SJSA1 (cell line): ENCODE data around the gene HSPBP1. TPM values are rescaled to one million over a fixed set of nuclear protein-coding genes. Genes with fewer than 3 reads are reported as not detected.

Source experiments
- DNase-seq, 2 experiments: peaks; one replicate each; pipeline ENCODE4 v3.0.0-alpha.2; 2015 to 2020; ENCODE audit warnings: low spot score in 2 of 2, low read depth in 1 of 2
- H3K27ac ChIP-seq: fragments of 250-450 bp; sonication (Bioruptor Pico); 2 replicates; pipeline ENCODE4 v1.5.1; 2020; ENCODE audit warnings: mild to moderate bottlenecking, moderate library complexity
- H3K27me3 ChIP-seq: fragments of 250-450 bp; sonication (Bioruptor Pico); replicated peaks from 2 replicates; pipeline ENCODE4 v1.5.1; 2020; ENCODE audit warnings: mild to moderate bottlenecking, moderate library complexity
- H3K36me3 ChIP-seq: fragments of 250-450 bp; sonication (Bioruptor Pico); 2 replicates; pipeline ENCODE4 v1.5.1; 2020; ENCODE audit warnings: mild to moderate bottlenecking
- H3K4me1 ChIP-seq: fragments of 250-450 bp; sonication (Bioruptor Pico); replicated peaks from 2 replicates; pipeline ENCODE4 v1.6.1; 2021; ENCODE audit warnings: mild to moderate bottlenecking
- H3K4me3 ChIP-seq: fragments of 250-450 bp; sonication (Bioruptor Pico); 2 replicates; pipeline ENCODE4 v1.5.1; 2020; ENCODE audit warnings: mild to moderate bottlenecking
- H3K9me3 ChIP-seq: fragments of 250-450 bp; sonication (Bioruptor Pico); replicated peaks from 2 replicates; pipeline ENCODE4 v1.5.1; 2020; ENCODE audit warnings: mild to moderate bottlenecking
- total RNA-seq: library from RNA; depleted of rRNA; stranded (reverse); fragments of >200 nt; shearing (Covaris generic); gene quantifications from 2 replicates; pipeline ENCODE4 v1.2.3, GENCODE V29; 2014

HSPBP1 gene
- total RNA-seq, 1 experiment from 2014 or later, result 51.4 TPM

DNA sequence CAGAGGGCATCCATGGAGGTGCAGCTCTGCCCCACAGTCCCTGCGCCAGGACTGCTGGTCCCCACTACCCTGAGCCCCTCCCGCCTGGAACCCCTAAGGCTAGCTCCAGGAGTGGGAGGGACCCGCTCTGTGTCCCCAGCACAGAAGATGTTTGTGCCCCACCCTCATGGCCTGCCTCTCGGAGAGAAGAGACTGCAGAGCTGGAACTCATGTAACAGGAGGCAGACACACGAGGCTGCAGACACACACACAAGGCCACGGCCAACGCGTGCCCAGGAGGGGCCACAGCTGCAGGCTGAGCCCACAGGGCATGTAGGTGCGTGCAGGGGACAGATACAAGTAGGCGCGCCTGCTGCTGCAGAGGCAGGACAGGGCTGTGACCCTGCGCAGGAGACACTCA, 40.9 kb downstream of the HSPBP1 start:
- DNase-seq, result peak in 1 of 2 experiments; percentile 32
- Histone ChIP-seq H3K4me3 (no peak overlapping the region), H3K36me3 (peaks cover 78% of the 10 kb centered on the region), H3K27me3 (no peaks in the 10 kb centered on the region), H3K27ac (no peak overlapping the region), H3K4me1 (no peaks in the 10 kb centered on the region), H3K9me3 (no peaks in the 10 kb centered on the region)

DNA sequence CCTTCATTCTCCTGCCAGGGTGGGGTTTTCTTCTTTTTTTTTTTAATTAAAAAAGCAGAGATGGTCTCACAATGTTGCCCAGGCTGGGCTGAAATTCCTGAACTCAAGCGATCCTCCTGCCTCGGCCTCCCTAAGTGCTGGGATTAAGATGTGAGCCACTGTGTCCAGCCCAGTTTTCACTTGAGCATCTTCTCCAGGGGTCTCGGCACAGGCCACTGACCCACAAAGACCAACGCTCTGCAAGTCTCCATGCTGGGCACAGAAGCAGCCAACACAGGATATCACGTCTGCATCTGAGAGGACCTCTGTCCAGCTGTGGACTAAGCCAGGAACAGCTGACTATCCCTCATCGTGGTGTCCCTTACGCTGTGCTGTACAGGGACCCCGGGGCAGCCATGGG, 41.9 kb downstream of the HSPBP1 start:
- H3K27ac ChIP-seq, result no peak overlapping the region
- H3K4me3 ChIP-seq, result no peak overlapping the region
- no peaks in the 10 kb centered on the region for H3K4me1 ChIP-seq
- H3K27me3 ChIP-seq, result no peaks in the 10 kb centered on the region
- no peak for DNase-seq
- H3K9me3 ChIP-seq, result no peaks in the 10 kb centered on the region
- peaks cover 76% of the 10 kb centered on the region for H3K36me3 ChIP-seq

DNA sequence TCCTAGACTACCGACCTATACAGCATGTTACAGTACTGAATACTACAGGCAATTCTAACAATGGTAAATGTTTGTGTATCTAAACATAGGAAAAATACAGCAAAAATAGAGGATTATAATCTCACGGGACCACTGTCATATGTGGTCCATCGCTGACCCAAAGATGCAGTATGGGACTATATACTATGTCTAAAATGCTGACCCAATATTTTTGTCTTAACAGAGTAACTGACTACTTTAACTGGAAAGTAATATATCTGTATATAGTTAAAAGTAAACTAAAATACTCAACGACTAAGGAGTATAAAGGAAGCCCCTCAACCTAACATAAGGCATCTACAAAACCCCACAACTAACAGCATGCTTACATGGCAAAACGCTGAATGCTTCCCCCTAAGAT, 46.9 kb downstream of the HSPBP1 start:
- Histone ChIP-seq H3K4me3 (no peak overlapping the region), H3K27me3 (no peaks in the 10 kb centered on the region), H3K27ac (no peak overlapping the region), H3K4me1 (no peaks in the 10 kb centered on the region), H3K36me3 (peaks cover 72% of the 10 kb centered on the region), H3K9me3 (no peaks in the 10 kb centered on the region)
- DNase-seq, result no peak

DNA sequence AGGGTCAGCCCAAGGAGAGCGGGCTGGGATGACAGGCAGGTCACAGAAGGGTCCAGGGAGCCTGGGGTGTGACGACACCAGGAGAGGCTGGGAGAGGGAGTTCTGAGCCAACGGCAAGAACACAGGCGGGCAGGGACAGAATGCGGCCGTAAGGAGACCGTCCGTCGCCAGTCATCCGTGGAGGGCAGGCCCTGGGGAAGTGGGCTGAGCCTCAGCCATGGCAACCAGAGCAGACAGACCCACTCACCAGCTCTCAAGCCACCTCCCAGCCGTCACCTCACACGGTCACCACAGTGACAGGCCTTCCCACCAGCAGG, 47.7 kb downstream of the HSPBP1 start:
- no peaks in the 10 kb centered on the region for H3K4me1 ChIP-seq
- no peak overlapping the region for H3K27ac ChIP-seq
- H3K27me3 ChIP-seq, result no peaks in the 10 kb centered on the region
- peaks cover 69% of the 10 kb centered on the region for H3K36me3 ChIP-seq
- DNase-seq, result no peak
- H3K4me3 ChIP-seq, result no peak overlapping the region
- H3K9me3 ChIP-seq, result no peaks in the 10 kb centered on the region

DNA sequence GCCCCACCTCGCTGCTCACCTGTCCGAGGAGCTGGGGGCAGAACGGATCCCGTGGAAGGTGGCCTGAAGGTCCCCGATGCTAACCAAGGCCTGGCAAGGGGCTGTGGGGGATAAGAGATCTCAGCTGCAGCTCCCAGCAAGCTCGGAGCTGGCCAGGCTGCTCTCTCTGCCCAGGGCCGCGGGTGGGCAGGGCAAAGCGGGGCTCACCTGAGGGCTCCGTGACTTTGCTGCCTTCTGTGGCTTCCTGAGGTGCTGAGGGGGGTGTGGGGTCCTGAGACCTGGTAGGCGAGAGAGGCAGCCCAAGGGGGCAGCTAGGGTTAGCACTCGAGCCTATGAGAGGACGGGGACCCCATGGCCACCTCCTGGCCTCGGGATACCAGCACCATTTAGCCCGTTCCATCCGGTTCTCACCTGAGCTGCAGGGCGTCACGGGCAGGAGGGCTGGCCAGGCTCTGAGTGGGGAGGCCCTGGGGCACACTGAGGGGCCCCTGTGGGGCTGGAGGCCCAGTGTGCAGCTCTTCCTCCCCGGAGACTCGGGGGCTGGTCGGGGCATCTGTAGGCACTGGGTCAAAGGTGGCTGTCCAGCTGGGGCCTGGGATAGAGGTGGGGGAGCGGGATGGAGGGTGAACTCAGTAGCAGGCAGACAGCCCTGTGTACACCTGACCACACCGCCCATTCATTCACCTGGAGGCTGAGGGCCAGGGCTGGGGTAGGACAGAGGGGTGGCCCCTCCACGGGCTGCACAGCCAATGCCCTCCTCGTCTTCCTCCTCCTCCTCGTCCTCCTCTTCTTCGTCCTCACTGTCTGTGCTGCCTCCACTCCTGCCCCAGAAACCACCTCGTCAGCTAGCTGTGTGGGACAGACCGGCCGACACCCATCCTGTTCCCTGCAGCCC, 48.3 kb downstream of the HSPBP1 start:
- Histone ChIP-seq H3K27me3 (no peaks in the 10 kb centered on the region), H3K9me3 (no peaks in the 10 kb centered on the region), H3K27ac (no peak overlapping the region), H3K4me3 (no peak overlapping the region), H3K36me3 (peaks cover 68% of the 10 kb centered on the region), H3K4me1 (no peaks in the 10 kb centered on the region)
- no peak for DNase-seq

DNA sequence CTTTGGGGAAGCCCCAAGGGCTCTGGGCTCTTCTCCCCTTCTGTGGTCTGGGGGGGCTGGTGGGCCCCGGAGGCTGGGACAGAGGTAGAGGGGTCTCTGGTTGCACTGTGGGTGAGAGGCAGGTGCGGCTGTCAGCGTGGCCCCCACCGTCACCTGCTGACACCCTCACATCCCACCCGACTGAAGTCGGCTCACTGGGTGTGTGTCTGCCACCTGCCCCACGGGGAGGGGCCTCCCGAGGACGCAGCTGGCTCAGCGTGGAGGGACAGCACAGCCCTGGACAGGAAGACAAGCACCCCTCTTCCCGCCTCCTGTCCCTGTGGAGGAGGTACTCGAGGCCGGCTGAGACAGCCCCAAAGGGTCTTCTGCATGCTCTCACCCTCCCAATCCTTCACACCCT, 49.1 kb downstream of the HSPBP1 start:
- Histone ChIP-seq H3K36me3 (peaks cover 59% of the 10 kb centered on the region), H3K27me3 (no peaks in the 10 kb centered on the region), H3K4me3 (no peak overlapping the region), H3K9me3 (no peaks in the 10 kb centered on the region), H3K4me1 (no peaks in the 10 kb centered on the region), H3K27ac (no peak overlapping the region)
- no peak for DNase-seq

DNA sequence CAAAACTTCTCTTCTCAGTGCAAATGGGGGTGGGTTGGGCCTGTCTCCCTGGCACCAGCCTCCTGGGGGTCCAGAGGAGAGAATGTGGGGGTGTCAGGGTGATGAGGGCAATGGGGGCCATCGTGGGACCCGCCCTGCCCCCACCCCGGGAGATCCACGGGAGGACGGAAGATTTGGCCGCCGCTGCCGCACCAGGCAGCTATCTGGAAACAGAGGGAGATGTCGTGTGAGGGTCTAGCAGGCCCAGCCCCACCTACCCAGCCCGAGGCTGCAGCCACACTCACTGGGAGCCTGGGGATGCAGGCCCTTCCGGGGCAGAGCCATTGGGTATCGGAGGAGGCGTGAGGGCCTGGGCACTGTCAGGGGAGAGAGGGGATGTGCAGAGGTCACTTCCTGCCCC, 49.6 kb downstream of the HSPBP1 start:
- no peak overlapping the region for H3K4me3 ChIP-seq
- no peaks in the 10 kb centered on the region for H3K4me1 ChIP-seq
- peaks cover 59% of the 10 kb centered on the region for H3K36me3 ChIP-seq
- no peaks in the 10 kb centered on the region for H3K9me3 ChIP-seq
- H3K27me3 ChIP-seq, result no peaks in the 10 kb centered on the region
- no peak overlapping the region for H3K27ac ChIP-seq
- no peak for DNase-seq

DNA sequence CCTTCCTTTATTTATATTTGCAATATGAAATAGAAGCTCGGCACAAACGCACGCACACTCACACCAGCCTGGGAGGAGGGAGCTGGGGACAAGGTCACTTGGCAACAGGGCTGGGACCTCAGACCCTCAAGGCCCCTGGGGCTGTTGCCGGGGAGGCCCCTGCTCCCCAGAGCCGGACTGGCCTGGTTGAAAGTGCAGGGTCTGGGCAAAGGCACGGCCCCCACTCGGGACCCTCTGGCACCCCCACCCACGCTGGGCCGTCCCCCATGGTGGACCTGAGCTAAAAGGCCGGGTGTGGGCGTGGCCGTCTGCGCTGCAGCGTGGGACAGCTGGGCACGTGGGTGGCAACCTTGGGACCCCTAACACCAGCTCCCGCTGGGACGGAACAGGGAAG, 50.1 kb downstream of the HSPBP1 start:
- Histone ChIP-seq H3K36me3 (peaks cover 59% of the 10 kb centered on the region), H3K9me3 (no peaks in the 10 kb centered on the region), H3K4me1 (no peaks in the 10 kb centered on the region), H3K4me3 (no peak overlapping the region), H3K27me3 (no peaks in the 10 kb centered on the region), H3K27ac (no peak overlapping the region)
- no peak for DNase-seq

DNA sequence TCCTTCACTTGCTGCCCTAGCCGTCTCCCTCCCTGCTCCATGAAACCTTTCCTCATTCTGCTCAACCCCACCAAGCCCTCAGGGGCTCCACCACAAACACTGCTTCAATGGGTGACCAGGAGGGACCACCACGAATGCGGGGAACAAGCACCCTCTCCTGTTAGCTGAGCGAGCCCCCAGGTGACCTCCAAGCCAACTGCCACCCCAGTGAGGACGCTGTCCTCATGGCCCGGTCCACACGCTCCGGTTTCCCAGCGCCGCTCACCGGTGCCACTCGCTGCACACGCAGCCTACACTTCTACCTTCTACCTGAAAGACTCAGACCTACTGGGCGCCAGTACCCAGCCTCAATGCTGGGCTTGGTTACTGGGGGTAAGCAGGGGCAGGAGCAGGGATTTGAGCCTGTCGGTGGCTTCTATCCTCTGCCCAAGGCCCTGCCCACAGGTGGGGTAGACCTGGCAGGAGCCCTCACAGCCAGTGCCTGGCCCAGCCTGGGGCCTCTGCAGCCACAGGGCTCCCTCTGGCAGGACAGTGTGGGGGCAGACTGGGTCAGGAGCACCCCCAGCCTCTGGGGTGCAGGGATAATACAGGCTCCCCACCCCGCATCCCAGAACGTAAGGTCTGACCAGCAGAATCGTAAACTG, 50.6 kb downstream of the HSPBP1 start:
- no peak overlapping the region for H3K27ac ChIP-seq

DNA sequence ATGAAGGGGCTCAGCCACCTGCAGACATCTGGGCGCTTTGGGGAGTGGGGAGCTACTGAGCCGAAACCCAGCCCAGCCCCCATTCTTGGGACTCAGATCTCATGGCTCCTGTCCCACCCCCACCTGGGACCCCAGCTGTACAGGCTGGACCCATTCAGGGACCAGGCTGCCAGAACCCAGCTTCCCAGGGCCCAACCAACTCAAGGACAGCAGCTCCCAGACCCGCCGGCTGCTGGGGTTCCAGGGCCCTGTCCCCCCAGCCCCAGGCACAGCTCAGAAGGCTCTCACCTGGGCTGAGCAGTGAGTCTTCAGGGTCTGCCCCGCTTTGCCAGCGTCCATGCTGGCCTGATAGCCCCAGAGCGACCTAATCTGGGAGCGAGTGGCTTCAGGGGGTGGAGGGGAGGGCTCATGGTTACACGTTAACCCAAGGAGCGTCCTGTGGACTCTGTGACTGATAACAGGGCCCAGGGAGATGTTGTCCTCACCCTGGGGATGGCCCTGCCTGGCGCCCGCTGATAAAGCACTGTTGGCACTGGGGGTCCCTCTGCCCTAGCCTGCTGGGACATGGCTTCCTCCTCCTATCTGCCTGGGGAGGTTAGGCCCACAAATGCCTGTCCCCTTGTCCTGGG, 51.4 kb downstream of the HSPBP1 start, which contains the start of gene TMEM86B:
Gene TMEM86B, minus strand, starts transcription at position 361 of the 629 bp plus-strand sequence. Its CDS starts 22 bp downstream, at position 339.
- Histone ChIP-seq H3K27ac (no peak within 1 kb of the TSS), H3K27me3 (no peaks in the 10 kb centered on the region), H3K4me1 (no peaks in the 10 kb centered on the region), H3K4me3 (no peak within 1 kb of the TSS), H3K9me3 (no peaks in the 10 kb centered on the region), H3K36me3 (peaks cover 54% of the 10 kb centered on the region)
- DNase-seq, result no peak

More for the DNA sequence above, 50.6 kb downstream of the HSPBP1 start:
- DNase-seq, result no peak
- H3K4me3 ChIP-seq, result no peak overlapping the region
- peaks cover 58% of the 10 kb centered on the region for H3K36me3 ChIP-seq
- H3K4me1 ChIP-seq, result no peaks in the 10 kb centered on the region
- no peaks in the 10 kb centered on the region for H3K9me3 ChIP-seq
- H3K27me3 ChIP-seq, result no peaks in the 10 kb centered on the region

DNA sequence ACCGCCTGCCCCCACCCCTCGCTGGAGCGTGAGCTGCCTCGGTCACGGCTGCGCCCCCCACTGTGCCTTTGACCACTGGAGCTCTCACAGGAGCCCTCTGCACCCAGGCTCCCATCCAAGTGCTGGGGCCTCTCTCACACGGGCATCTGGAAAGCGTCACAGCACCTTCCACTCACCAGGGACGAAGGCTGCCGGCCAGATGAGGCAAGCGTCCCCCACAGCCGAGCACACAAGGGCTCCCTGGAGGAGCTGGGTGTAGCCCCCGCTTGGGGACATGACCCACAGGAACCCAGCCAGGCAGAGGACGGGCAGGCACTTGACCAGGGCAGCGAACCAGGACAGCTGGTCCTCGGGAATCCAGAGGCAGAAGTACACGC, 51.9 kb downstream of the HSPBP1 start:
- no peaks in the 10 kb centered on the region for H3K27me3 ChIP-seq
- peak in 1 of 2 experiments; percentile 41 for DNase-seq
- H3K27ac ChIP-seq, result no peak overlapping the region
- no peaks in the 10 kb centered on the region for H3K9me3 ChIP-seq
- no peak overlapping the region for H3K4me3 ChIP-seq
- no peaks in the 10 kb centered on the region for H3K4me1 ChIP-seq
- peaks cover 51% of the 10 kb centered on the region for H3K36me3 ChIP-seq

DNA sequence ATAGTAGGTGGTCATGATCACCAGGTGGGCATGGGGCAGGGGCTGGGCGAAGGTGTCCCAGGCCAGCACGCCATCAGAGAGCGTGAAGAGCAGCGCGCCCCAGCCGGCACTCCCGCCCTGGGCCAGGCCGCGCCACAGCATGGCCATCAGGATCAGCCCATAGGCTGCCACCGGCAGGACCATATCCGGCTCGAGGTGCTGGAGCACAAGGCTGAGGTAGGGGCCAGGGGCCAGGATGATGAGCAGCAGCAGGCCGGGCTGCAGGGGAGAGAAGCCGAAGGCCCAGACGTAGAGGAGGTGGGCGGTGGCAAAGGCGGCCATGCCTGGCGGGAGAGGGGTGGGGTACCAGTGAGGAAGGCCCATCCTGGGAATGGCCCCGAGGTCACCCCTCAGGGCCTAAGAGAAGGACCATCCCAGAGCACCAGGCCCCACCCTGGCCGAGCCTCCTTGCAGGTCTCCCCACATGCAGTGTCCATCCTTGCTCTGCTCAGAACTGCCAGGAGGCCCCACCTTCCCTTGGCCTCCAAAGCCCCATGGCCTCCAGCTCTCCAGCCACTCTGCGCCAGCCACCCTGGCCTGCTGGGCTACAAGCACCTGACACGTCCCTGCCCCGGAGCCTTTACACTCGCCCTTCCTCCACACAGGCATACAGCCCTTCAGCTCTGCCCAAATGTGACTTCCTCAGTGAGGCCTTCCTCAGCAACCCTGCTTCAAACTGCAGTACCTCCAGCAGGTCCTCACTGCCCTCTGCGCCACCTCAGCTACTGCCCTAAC, 52.5 kb downstream of the HSPBP1 start:
- peak in 1 of 2 experiments; percentile 41 for DNase-seq
- no peak overlapping the region for H3K27ac ChIP-seq
- H3K36me3 ChIP-seq, result peaks cover 45% of the 10 kb centered on the region
- no peaks in the 10 kb centered on the region for H3K9me3 ChIP-seq
- no peaks in the 10 kb centered on the region for H3K27me3 ChIP-seq
- H3K4me3 ChIP-seq, result no peak overlapping the region
- no peaks in the 10 kb centered on the region for H3K4me1 ChIP-seq

DNA sequence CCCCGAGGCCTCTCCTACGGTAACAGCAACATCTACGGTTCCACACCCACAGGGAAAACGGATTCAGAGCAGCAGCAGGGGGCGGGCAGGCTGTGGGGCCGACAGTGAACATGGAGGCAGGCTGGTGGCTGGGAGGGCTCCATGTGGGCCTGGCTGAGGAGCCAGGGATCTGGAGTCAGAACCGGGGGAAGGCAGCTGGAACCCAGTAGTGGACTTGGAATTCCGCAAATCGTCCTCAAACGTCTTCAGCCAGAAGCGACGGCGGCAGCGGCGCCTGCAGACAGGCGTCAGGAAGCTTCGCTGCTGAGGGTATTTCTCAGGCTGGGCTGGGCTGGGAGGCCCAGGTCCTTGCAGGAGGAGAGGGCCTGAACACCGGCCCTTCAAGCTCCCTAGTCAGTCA, 53.1 kb downstream of the HSPBP1 start:
- no peak for DNase-seq
- Histone ChIP-seq H3K4me3 (no peak overlapping the region), H3K27ac (no peak overlapping the region), H3K9me3 (no peaks in the 10 kb centered on the region), H3K36me3 (peaks cover 39% of the 10 kb centered on the region), H3K4me1 (no peaks in the 10 kb centered on the region), H3K27me3 (no peaks in the 10 kb centered on the region)
